Aorta (tissue), 5 donors: ENCODE results near the gene SSBP4. TPM values are rescaled to one million over a fixed set of nuclear protein-coding genes. Genes with fewer than 3 reads are reported as not detected.

Source experiments
- ATAC-seq: fragments of 200-7000 bp; cut with Tn5 transposase; one replicate; pipeline ENCODE4 v1.9.1; 2022; ENCODE audit warnings: moderate library complexity; ENCODE audit not compliant: low FRiP score
- DNase-seq, 2 donors: peaks; one replicate each; pipeline ENCODE4 v3.0.0-alpha.2; 2020
- H3K27ac ChIP-seq, 2 donors: one replicate each; pipeline ENCODE4 v1.5.1; 2013; ENCODE audit warnings: low read length in 2 of 2, mild to moderate bottlenecking in 2 of 2, moderate library complexity in 2 of 2, control low read depth in 1 of 2, inconsistent platforms in 1 of 2, low read depth in 1 of 2
- H3K27me3 ChIP-seq, 2 donors: one replicate each; pipeline ENCODE4 v1.6.1; 2013; ENCODE audit warnings: control low read depth in 1 of 2, low read length in 1 of 2, mild to moderate bottlenecking in 1 of 2, moderate library complexity in 1 of 2; ENCODE audit not compliant: insufficient read depth in 2 of 2, control insufficient read depth in 1 of 2
- H3K36me3 ChIP-seq, 2 donors: one replicate each; pipeline ENCODE4 v1.6.1; 2013; ENCODE audit warnings: control low read depth in 1 of 2, low read length in 1 of 2, mild to moderate bottlenecking in 1 of 2; ENCODE audit not compliant: insufficient read depth in 2 of 2, control insufficient read depth in 1 of 2
- H3K4me1 ChIP-seq, 2 donors: one replicate each; pipeline ENCODE4 v1.6.1; 2013; ENCODE audit warnings: low read length in 2 of 2, control low read depth in 1 of 2, mild to moderate bottlenecking in 1 of 2, moderate library complexity in 1 of 2; ENCODE audit not compliant: insufficient read depth in 2 of 2, control insufficient read depth in 1 of 2
- H3K4me3 ChIP-seq, 2 donors: one replicate each; pipeline ENCODE4 v1.5.1; 2013; ENCODE audit warnings: low read length in 2 of 2, control low read depth in 1 of 2, mild to moderate bottlenecking in 1 of 2
- H3K9me3 ChIP-seq: one replicate; pipeline ENCODE4 v1.6.1; 2013; ENCODE audit warnings: mild to moderate bottlenecking, low read length; ENCODE audit not compliant: control insufficient read depth
- WGBS, 2 donors: extraction: QIAGEN DNeasy Blood & Tissue Kit; methylation state at CpG; one replicate each; pipeline ENCODE4 v1.1.7; 2013; 5-methylcytosine and 5-hydroxymethylcytosine counted together
- intact Hi-C, 2 donors: fragments of 100-400 bp; cut with DNase I; formaldehyde crosslinking; loops; one replicate each; pipeline versions ENCODE4 v1.14.2 to v1.15.0; 2022
- polyA plus RNA-seq, 2 donors: library from polyadenylated mRNA; stranded (reverse); fragments of 200-250 nt; gene quantifications; one replicate each; pipeline ENCODE4 v1.2.3, GENCODE V29; 2013
- total RNA-seq, 2 donors: library from RNA; stranded (reverse); fragmentation: NEBNext Ultra II Directional; extraction: Animal tissue kit (Norgen Biotek cat#: 25700); gene quantifications; one replicate each; pipeline ENCODE4 v1.2.1, GENCODE V29; 2021
- donor health status: healthy with polysubstance abuse.
- donor health status: Bipolar disorder and iron deficiency.
- donor health status: DM: no; HTN: no; CAD: no.
- donor health status: DM: no; HTN: no; CAD: no.
- donor health status: DM: yes; HTN: yes; CAD: no.

Gene SSBP4
- total and polyA plus RNA-seq, 4 donors = 40.6 to 150 (median 70.4) TPM

DNA sequence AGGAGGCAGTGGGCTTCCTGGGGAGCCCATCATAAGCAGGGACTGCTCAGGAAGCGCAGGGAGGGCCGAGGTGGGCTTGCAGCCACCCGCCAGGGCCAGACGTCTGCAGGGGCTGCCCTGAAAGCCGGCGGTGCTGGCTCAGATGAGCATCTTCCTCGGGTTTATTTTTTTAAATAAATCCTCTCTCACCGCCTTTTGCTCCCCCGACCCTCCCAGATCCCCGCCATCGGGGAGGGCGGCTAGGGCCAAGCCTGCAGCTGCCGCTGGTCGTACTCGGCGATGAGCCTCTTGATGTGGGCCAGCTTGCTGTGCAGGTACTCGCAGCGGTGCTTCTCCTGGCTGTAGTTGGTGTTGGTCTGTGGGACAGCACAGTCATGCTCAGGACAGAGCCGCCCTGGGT is 25.3 kb downstream of the SSBP4 start:
- no peak overlapping the region for H3K27ac ChIP-seq
- intact Hi-C loops = no loop called here
- H3K27me3 ChIP-seq = no peaks in the 10 kb centered on the region
- no peak overlapping the region for H3K4me3 ChIP-seq
- no peaks in the 10 kb centered on the region for H3K9me3 ChIP-seq
- ATAC-seq (no peak), DNase-seq (no peak)
- peaks cover 0 to 6% of the 10 kb centered on the region in 2 donors for H3K36me3 ChIP-seq
- WGBS, 2 donors = 82 to 84% methylated on average over 19 of the region's 19 CpGs
- no peaks in the 10 kb centered on the region for H3K4me1 ChIP-seq

- 77 to 78% methylated on average over 12 to 15 of the region's 15 CpGs for WGBS, 2 donors
- no peaks in the 10 kb centered on the region for H3K27me3 ChIP-seq
Observed at GRCh38 chr19:18445262-18445948, 26.2 kb downstream of the SSBP4 start.

GRCh38 chr19:18446145-18446810 is 27.1 kb downstream of the SSBP4 start:
- H3K4me3 ChIP-seq = no peak overlapping the region
- DNase-seq (no peak), ATAC-seq (no peak)
- H3K9me3 ChIP-seq = no peaks in the 10 kb centered on the region
- H3K27me3 ChIP-seq = no peaks in the 10 kb centered on the region
- 81% methylated on average over 34 of the region's 34 CpGs for WGBS, 2 donors
- H3K4me1 ChIP-seq = no peaks in the 10 kb centered on the region
- no peak overlapping the region for H3K27ac ChIP-seq
- intact Hi-C loops = no loop called here
- peaks cover 0 to 6% of the 10 kb centered on the region in 2 donors for H3K36me3 ChIP-seq

More at GRCh38 chr19:18445262-18445948, 26.2 kb downstream of the SSBP4 start:
- Histone ChIP-seq H3K4me3 (no peak overlapping the region), H3K9me3 (no peaks in the 10 kb centered on the region), H3K36me3 (peaks cover 0 to 6% of the 10 kb centered on the region in 2 donors), H3K4me1 (no peaks in the 10 kb centered on the region), H3K27ac (no peak overlapping the region)
- intact Hi-C loops = no loop called here
- DNase-seq (no peak), ATAC-seq (no peak)

GRCh38 chr19:18446811-18447359 is 27.7 kb downstream of the SSBP4 start:
- ATAC-seq (no peak), DNase-seq (no peak)
- Histone ChIP-seq H3K4me3 (no peak overlapping the region), H3K9me3 (no peaks in the 10 kb centered on the region), H3K4me1 (no peaks in the 10 kb centered on the region), H3K36me3 (peaks cover 0 to 6% of the 10 kb centered on the region in 2 donors), H3K27me3 (no peaks in the 10 kb centered on the region), H3K27ac (no peak overlapping the region)
- WGBS, 2 donors = 86% methylated on average over 12 of the region's 12 CpGs
- intact Hi-C loops = no loop called here

GRCh38 chr19:18449552-18449951 is 30.4 kb downstream of the SSBP4 start:
- H3K27me3 ChIP-seq = no peaks in the 10 kb centered on the region
- no peaks in the 10 kb centered on the region for H3K9me3 ChIP-seq
- no peak overlapping the region for H3K4me3 ChIP-seq
- WGBS, 2 donors = 88 to 90% methylated on average over 14 of the region's 14 CpGs
- H3K36me3 ChIP-seq = peaks cover 0 to 3% of the 10 kb centered on the region in 2 donors
- intact Hi-C loops = no loop called here
- DNase-seq (no peak), ATAC-seq (no peak)
- H3K4me1 ChIP-seq = no peaks in the 10 kb centered on the region
- no peak overlapping the region for H3K27ac ChIP-seq

- H3K9me3 ChIP-seq = no peaks in the 10 kb centered on the region
- H3K27ac ChIP-seq = no peak overlapping the region
- ATAC-seq (no peak), DNase-seq (peak in 1 of 2 donors; percentile 51)
- WGBS, 2 donors = 73 to 79% methylated on average over 32 to 33 of the region's 33 CpGs
- H3K4me1 ChIP-seq = no peaks in the 10 kb centered on the region
- intact Hi-C loops = loop anchor here in 1 of 2 donors (5.0 to 10.0 kb wide), 2 partner anchors 227 to 395 kb away; no protein-coding TSS in a partner anchor
- H3K27me3 ChIP-seq = no peaks in the 10 kb centered on the region
- peaks cover 0 to 2% of the 10 kb centered on the region in 2 donors for H3K36me3 ChIP-seq
- no peak overlapping the region for H3K4me3 ChIP-seq
Observed at GRCh38 chr19:18450021-18450930, 31.1 kb downstream of the SSBP4 start.

- Histone ChIP-seq H3K36me3 (no peaks in the 10 kb centered on the region), H3K27me3 (no peaks in the 10 kb centered on the region), H3K27ac (no peak overlapping the region), H3K9me3 (no peaks in the 10 kb centered on the region), H3K4me3 (no peak overlapping the region), H3K4me1 (no peaks in the 10 kb centered on the region)
- intact Hi-C loops = loop anchor here in 1 of 2 donors (5.0 to 10.0 kb wide), 2 partner anchors 226 to 394 kb away; no protein-coding TSS in a partner anchor
- WGBS, 2 donors = 46 to 50% methylated on average over 26 of the region's 26 CpGs
- ATAC-seq (peak; percentile 84), DNase-seq (peak; percentile 87 to 96)
Observed at GRCh38 chr19:18450931-18451836, 32.0 kb downstream of the SSBP4 start.
